ENCODE measurements around the gene UNC5A. TPM values are rescaled to one million over a fixed set of nuclear protein-coding genes. Genes with fewer than 3 reads are reported as not detected.

The UNC5A gene
- total and polyA plus RNA-seq, 3 donors from 2014 or later: 1.7 to 2.0 (median 1.8) TPM

GRCh38 chr5:176822041-176822792 lies 11.9 kb downstream of the UNC5A start:
- WGBS, 2 donors: 86 to 97% methylated on average over 7 to 13 of the region's 13 CpGs
- Histone ChIP-seq H3K36me3 (ENCODE audit: low read depth, missing control alignments) (no peaks in the 10 kb centered on the region), H3K9me3 (no peaks in the 10 kb centered on the region), H3K4me1 (no peaks in the 10 kb centered on the region), H3K27me3 (no peaks in the 10 kb centered on the region), H3K4me3 (no peak overlapping the region), H3K27ac (no peak overlapping the region)
- no peak for DNase-seq
- intact Hi-C loops (cut with DNase I; ENCODE audit: low total_unique reads): no loop called here
- TF ChIP-seq CTCF (IDR thresholded peaks at IDR 0.05) (no peak), POLR2A (IDR thresholded peaks at IDR 0.05) (no peak)

- DNase-seq: no peak
- Histone ChIP-seq H3K9me3 (no peaks in the 10 kb centered on the region), H3K27ac (no peak overlapping the region), H3K4me3 (no peak overlapping the region), H3K4me1 (no peaks in the 10 kb centered on the region), H3K27me3 (no peaks in the 10 kb centered on the region), H3K36me3 (ENCODE audit: low read depth, missing control alignments) (no peaks in the 10 kb centered on the region)
- TF ChIP-seq POLR2A (IDR thresholded peaks at IDR 0.05) (no peak), CTCF (IDR thresholded peaks at IDR 0.05) (no peak)
- intact Hi-C loops (cut with DNase I; ENCODE audit: low total_unique reads): no loop called here
- 70 to 78% methylated on average over 21 of the region's 21 CpGs for WGBS, 2 donors
These were observed 12.6 kb downstream of the UNC5A start for GRCh38 chr5:176822793-176823481.

GRCh38 chr5:176823869-176824412 lies 13.6 kb downstream of the UNC5A start:
- intact Hi-C loops (cut with DNase I; ENCODE audit: low total_unique reads): no loop called here
- no peak for TF ChIP-seq CTCF (IDR thresholded peaks at IDR 0.05)
- TF ChIP-seq POLR2A (IDR thresholded peaks at IDR 0.05): no peak
- DNase-seq: no peak
- H3K9me3 ChIP-seq: no peaks in the 10 kb centered on the region
- no peak overlapping the region for H3K4me3 ChIP-seq
- no peak overlapping the region for H3K27ac ChIP-seq
- H3K4me1 ChIP-seq: no peaks in the 10 kb centered on the region
- 74 to 77% methylated on average over 12 to 20 of the region's 20 CpGs for WGBS, 2 donors
- no peaks in the 10 kb centered on the region for H3K36me3 ChIP-seq (ENCODE audit: low read depth, missing control alignments)
- H3K27me3 ChIP-seq: no peaks in the 10 kb centered on the region

- Histone ChIP-seq H3K9me3 (no peaks in the 10 kb centered on the region), H3K4me3 (no peak overlapping the region), H3K27ac (no peak overlapping the region), H3K36me3 (ENCODE audit: low read depth, missing control alignments) (no peaks in the 10 kb centered on the region), H3K4me1 (no peaks in the 10 kb centered on the region), H3K27me3 (no peaks in the 10 kb centered on the region)
- no peak for DNase-seq
- no peak for TF ChIP-seq POLR2A (IDR thresholded peaks at IDR 0.05)
- no peak for TF ChIP-seq CTCF (IDR thresholded peaks at IDR 0.05)
- 90 to 91% methylated on average over 5 of the region's 5 CpGs for WGBS, 2 donors
- intact Hi-C loops (cut with DNase I; ENCODE audit: low total_unique reads): no loop called here
These were observed 14.2 kb downstream of the UNC5A start for GRCh38 chr5:176824604-176825003.

Data from testis (tissue), 3 donors.